ENCODE data around the gene GFI1B.
A peak's percentile ranks its signal among the peaks of the same experiment; 100 is the strongest.
"Not testable (repeated sequence)": the region's sequence is repeated elsewhere in the genome, so short reads cannot be mapped to it uniquely, and the experiment has no call there.

GFI1B gene

DNA sequence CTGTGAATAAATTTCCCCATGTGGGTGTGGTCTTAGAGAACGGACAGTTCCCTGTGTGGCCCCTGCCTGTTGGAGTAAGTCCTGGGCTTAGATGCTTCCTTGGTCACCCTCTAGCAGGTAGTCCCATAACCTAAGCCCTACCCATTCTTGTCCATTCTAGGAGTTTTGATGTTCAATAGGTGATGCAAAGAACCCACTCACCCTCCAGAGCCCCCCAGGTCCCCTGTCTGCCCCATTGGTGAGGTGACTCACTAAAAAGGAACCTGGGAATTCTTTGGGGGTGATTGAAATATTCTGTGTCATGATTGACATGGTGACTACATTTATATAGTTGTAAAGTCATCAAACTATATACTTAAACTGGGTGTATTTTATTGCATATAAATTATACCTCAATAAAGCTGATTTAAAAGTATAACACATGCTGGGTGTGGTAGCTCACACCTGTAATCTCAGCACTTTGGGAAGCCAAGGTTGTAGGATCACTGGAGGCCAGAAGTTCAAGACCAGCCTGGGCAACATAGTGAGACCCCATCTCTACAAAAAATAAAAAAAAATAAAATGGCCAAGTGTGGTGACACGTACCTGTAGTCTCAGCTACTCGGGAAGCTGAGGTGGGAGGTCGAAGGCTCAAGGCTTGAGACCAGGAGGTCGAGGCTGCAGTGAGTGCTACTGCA, 31.6 kb downstream of the GFI1B start:
- no peak for DNase-seq (ENCODE audit: low read depth in 2 of 2)

DNA sequence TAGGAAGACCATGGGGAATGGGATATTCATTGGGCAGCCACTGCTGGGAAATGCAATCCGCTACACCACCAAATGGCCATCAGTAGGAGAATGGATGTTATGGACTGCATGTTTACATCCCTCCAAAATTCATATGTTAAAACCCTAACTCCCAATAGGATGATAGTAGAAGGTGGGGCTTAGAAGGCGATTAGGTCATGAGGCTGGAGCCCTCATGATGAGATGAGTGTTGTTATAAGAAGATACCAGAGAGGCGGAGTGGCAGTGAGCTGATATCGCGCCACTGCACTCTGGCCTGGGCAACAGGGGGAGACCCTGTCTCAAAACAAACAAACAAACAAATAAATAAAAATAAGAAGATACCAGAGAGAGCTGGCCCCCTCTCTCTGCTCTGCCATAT, 36.2 kb downstream of the GFI1B start:
- DNase-seq (ENCODE audit: low read depth in 2 of 2) = no peak

DNA sequence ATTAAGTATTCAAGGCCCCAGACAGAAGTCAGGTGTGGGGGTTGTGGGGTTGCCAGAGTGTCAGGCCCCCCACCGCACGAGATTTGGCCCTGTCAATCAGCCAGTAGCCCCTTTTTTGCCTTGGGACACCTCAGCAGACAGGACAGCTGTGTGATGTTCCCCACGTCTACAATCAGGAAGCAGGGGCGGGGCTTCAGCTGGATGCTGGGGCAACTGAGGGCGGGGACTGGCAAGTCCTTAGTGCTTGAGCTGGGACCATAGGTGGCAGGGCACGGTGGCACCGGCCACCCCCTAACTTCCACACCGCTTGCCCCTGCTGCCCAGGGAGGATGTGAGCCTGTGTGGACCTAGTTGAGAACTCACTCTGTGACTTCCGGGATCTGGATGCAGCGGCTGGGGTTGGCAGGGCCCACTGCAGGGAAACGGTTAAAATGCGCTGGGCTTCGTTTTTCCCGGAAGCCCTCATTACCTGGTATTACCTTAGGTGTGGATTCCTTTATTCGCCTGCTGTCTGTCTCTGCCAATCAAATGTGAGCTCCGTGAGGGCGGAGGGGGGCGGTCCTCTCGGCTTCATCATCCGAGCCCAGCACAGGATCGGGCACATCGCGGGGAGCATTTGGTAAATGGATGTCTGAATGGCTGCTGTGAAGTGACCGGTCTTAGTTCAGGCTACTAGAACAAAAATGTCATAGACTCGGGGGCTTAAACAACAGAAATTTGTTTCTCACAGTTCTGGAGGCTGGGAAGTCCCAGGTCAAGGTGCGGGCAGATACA, 44.8 kb downstream of the GFI1B start:
- no peak for DNase-seq (ENCODE audit: low read depth in 2 of 2)

DNA sequence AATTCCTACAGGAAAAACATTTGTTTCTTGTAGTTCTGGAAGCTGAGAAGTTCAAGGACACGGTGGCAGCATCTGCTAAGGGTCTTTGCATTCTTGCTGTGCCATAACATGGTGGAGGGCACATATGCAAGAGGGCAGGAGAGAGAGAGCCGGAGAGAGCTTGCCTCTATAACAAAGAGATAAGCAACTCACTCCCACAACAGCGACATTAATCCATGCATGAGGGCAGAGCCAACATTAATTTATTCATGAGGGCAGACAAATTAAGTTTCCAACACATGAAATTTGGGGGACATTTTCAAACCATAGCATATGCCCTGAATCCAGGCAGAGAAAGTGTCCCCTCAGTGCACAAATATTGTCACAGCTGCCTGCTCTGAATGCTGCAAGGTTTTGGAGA, 47.9 kb downstream of the GFI1B start:
- DNase-seq (ENCODE audit: low read depth in 2 of 2) = no peak

DNA sequence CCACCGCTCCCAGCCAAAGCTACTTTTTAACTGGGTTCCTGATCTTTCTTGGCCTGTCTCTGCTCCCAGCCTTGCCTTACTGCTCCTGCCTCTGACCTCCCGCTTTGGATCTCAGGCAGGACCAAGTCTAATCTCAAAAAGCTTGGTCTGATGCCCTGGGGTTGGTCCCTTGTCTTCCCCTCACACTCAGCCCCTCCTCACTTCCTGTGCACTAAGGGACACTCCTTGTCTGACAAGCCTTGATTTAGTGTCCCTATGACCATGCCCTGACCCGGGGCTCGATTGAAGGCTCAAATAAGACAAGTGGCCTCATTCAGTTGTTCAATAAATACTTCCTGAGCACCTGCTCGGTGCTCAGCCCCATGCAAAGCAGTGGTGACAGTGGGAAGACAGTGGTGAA, 48.6 kb downstream of the GFI1B start:
- no peak for DNase-seq (ENCODE audit: low read depth in 2 of 2)

DNA sequence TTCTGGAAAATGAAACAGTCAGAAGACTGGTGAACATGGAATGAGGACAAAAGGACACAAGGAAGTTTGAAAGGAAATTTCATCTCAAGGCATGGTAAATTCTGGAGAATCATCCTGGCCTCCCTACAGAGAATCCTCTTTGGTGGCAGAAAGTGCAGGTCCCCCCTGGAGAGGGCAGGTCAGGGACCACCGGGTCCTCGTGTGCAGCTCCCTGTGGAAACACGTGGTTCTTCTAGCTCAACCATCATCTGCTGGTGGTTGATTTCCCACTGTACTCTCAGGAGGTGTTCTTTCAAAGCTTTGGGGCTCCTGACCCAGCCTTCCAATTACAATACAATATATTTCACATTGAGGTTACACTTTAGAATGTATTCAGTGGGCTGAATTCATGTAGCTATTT, 49.7 kb downstream of the GFI1B start:
- no peak for DNase-seq (ENCODE audit: low read depth in 2 of 2)

DNA sequence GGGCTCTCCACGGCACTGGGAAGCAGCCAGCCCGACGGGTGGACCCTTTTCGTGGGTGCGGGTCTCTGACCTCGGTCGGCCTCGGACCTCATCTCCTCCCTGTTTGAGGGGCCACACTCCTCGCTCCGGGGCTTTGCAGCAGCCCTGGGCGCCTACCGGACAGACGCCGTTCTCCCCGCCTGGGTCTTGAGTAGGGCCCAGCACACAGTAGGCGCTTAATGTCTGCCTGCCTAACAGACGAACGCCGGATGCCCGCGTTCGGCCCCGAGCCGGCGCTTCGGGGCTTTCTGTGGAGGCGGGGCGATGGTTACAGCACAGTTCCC, 51.5 kb downstream of the GFI1B start:
- no peak for DNase-seq (ENCODE audit: low read depth in 2 of 2)

DNA sequence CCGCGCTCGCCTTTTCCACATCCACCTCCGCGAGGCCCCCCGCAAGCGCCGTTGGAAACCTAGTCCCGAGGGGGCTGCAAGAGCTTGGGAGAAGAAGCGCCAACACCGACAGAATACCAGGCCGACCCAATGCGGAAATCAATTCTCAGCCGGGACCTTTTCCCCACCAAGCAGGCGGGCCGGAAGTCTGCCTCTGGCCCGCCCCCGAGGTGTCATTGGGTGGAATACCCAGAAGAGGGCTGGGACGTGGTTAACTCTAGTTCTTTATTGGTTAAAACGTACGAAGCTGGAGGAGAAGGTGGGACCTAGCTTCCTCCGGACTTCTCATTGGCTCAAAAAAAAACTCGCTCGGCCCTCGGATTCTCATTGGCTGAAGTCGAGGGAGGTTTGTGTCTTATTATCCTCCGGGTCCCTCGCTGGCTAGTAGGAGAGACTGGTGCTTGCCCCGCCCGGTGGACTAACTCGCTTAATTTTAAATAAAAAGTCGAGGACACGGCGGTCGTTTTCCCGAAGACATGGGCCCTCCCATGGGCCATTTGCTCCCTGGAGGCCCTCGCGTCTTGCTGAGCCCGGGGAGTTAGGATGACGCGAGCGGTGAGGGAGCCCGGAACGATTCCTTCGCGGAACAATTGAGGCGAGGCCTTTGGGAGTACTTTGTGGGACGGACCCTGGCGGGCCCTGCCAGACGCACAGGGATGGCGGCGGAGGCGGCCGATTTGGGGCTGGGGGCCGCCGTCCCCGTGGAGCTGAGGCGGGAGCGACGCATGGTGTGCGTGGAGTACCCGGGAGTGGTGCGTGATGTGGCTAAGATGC, 52.0 kb downstream of the GFI1B start, which contains the start of gene GTF3C5:
Gene GTF3C5 (plus strand): TSS at position 681 of the 813 bp plus-strand sequence. CDS start 15 bp downstream, at position 696.
- peak; percentile 83 to 85 for DNase-seq (ENCODE audit: low read depth in 2 of 2)

DNA sequence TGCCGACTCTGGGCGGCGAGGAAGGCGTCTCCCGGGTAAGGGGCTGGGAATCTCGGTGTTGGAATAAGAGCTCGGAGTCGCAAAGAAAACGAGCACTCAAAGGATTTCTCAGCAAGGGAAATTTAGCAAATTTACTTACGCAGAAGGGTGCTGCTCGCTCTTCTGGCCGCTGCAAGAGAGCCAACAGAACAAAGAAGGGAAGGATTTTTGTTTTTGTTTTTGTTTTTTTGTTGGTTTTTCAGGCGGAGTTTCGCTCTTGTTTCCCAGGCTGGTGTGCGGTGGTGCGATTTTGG, 52.6 kb downstream of the GFI1B start:
- no peak for DNase-seq (ENCODE audit: low read depth in 2 of 2)

DNA sequence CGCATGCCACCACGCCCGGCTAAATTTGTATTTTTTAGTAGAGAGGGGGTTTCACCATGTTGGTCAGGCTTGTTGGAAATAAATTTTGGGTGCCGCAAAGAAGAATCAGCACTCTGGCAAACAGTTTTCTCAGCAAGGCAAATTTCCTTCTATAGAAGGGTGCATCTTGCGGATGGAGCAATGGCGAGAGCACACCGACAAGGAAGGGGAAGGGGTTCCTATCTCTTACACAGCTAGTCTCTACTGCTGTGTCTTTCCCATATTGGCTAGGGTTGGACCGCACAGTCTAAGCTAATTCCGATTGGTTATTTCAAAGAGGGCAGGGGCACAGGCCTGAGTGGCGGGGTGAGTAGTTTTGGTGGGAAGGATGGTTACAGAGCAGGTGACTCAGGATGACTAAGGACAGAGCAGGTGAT, 53.0 kb downstream of the GFI1B start:
- DNase-seq (ENCODE audit: low read depth in 2 of 2) = no peak

DNA sequence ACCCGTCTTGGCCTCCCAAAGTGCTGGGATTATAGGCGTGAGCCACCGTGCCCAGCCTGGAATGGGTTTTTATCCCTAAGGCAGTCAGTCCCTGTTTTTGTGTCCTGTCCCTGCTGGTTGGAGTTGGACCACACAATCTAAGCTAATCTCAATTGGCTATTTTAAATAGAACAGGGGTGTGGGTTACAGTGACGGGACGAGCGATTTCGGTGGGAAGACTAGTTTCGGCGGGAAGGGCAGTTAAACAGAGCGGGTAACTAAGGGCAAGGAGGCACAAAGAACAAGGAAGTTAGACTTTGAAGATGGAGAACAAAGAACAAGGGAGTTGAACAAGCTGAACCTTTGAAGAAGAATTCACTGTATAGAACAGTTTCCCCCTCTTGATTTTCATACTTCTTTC, 53.7 kb downstream of the GFI1B start:
- DNase-seq (ENCODE audit: low read depth in 2 of 2) = no peak

DNA sequence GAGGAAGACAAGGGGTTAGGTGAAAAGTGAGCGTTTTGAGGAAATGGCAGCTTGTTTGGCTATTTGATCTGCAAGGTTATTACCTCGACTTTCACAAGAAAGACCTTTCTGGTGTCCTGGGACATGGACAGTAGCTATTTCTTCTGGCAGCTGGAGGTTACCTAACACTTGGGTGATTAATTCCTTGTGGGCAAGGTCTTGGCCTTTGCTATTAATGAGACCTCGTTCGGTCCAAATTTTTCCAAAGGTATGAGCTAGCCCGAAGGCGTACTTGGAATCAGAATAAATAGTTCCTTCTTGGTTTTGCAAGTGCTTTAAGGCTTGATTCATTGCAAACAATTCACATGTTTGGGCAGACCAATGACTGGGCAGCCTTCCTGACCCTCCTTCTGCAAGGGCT, 57.2 kb downstream of the GFI1B start:
- DNase-seq (ENCODE audit: low read depth in 2 of 2) = no peak

DNA sequence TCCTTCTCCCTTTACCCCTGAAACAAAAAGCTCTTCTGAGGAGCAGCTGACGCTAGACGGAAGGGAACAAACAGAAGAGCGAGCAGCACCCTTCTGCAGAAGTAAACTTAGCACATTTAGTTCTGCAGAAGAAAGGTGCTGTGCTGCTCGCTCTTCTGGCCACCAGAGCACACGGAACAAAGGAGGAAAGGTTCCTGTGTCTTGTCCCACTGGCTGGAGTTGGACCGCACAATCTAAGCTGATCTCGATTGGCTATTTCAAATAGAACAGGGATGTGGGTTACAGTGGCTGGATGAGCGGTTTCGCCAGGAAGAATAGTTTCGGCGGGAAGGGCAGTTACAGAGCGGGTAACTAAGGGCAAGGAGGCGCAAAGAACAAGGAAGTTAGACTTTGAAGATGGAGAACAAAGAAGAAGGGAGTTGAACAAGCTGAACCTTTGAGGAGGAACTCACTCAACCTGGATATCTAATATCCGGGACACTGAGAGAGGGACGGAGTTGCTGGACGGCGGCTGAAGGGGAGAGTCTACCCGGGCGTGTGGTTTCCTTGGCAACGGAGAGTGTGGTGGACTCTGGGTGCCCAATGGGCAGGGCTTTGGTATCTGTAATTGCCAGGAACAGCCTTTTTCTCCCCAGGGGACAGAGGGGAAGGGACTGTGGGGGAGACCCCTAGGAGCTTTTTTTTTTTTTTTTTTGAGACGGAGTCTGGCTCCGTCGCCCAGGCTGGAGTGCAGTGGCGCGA, 59.5 kb downstream of the GFI1B start:
- no peak for DNase-seq (ENCODE audit: low read depth in 2 of 2)

DNA sequence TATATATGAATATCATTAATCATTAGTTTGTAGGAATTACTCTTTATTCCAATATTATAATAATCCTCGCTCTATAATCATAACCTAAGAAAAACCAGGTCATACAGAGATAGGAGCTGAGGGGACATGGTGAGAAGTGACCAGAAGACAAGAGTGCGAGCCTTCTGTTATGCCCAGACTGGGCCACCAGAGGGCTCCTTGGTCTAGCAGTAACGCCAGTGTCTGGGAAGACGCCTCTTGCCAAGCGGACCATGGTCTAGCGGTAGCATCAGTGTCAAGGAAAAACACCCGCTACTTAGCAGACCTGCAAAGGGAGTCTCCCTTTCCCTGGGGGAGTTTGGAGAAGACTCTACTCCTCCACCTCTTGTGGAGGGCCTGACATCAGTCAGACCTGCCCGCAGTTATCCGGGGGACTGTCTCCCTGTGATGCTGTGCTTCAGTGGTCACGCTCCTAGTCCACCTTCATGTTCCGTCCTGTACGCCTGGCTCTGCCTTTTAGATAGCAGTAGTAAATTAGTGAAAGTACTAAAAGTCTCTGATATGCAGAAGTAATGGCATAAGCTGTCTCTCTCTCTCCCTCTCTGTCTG, 62.5 kb downstream of the GFI1B start:
- not testable (repeated sequence) for DNase-seq (ENCODE audit: low read depth in 2 of 2)

Data from stimulated activated CD8-positive, alpha-beta memory T cell treated with anti-CD3 and anti-CD28 coated beads, Interleukin-2, amount 100 ng/mL, for 1 hour (primary cell).